Neuronal stem cell (in vitro differentiated cells): ENCODE results near the gene BSX.

Experiments used
- DNase-seq: peaks from one replicate; pipeline ENCODE4 v3.0.0-alpha.2; 2013; ENCODE audit warnings: low spot score
- H2AFZ ChIP-seq: one replicate; pipeline ENCODE4 v1.6.1; 2013; ENCODE audit warnings: mild to moderate bottlenecking, low read length, inconsistent platforms
- H2AK5ac ChIP-seq: 2 replicates; pipeline ENCODE4 v1.6.1; 2013; ENCODE audit warnings: low read depth, mild to moderate bottlenecking, inconsistent platforms, low read length, moderate library complexity, mixed read lengths
- H2BK120ac ChIP-seq: 2 replicates; pipeline ENCODE4 v1.6.1; 2013; ENCODE audit warnings: low read depth, mild to moderate bottlenecking, inconsistent platforms, low read length, moderate library complexity, mixed read lengths
- H2BK12ac ChIP-seq: one replicate; pipeline ENCODE4 v1.6.1; 2013; ENCODE audit warnings: low read length, inconsistent platforms
- H2BK15ac ChIP-seq: 2 replicates; pipeline ENCODE4 v1.6.1; 2013; ENCODE audit warnings: mild to moderate bottlenecking, low read length, inconsistent platforms, mixed read lengths
- H2BK5ac ChIP-seq: one replicate; pipeline ENCODE4 v1.6.1; 2013; ENCODE audit warnings: inconsistent platforms, mild to moderate bottlenecking, low read length, moderate library complexity
- H3K14ac ChIP-seq: one replicate; pipeline ENCODE4 v1.6.1; 2013; ENCODE audit warnings: low read length, inconsistent platforms
- H3K18ac ChIP-seq: 2 replicates; pipeline ENCODE4 v1.6.1; 2013; ENCODE audit warnings: low read length, inconsistent platforms
- H3K23ac ChIP-seq: 2 replicates; pipeline ENCODE4 v1.6.1; 2013; ENCODE audit warnings: low read depth, mild to moderate bottlenecking, mixed read lengths, low read length, inconsistent platforms; ENCODE audit not compliant: poor library complexity
- H3K27ac ChIP-seq: replicated peaks from 3 replicates; pipeline ENCODE4 v1.5.1; 2013; ENCODE audit warnings: low read length, inconsistent platforms
- H3K27me3 ChIP-seq, 3 experiments: 2 replicates each; pipeline ENCODE4 v1.6.1; 2013; ENCODE audit warnings: low read length in 3 of 3, mild to moderate bottlenecking in 2 of 3, inconsistent platforms in 1 of 3, low read depth in 1 of 3, mixed read lengths in 1 of 3, moderate library complexity in 1 of 3; ENCODE audit not compliant: control insufficient read depth in 3 of 3, insufficient read depth in 3 of 3
- H3K36me3 ChIP-seq, 2 donors: replicated peaks in 1 of 2; 2 replicates each; pipeline ENCODE4 v1.6.1; 2013; ENCODE audit warnings: low read length in 2 of 2; ENCODE audit not compliant: control insufficient read depth in 2 of 2, insufficient read depth in 2 of 2
- H3K4ac ChIP-seq: 2 replicates; pipeline ENCODE4 v1.6.1; 2013; ENCODE audit warnings: inconsistent platforms, mild to moderate bottlenecking, low read length, moderate library complexity
- H3K4me1 ChIP-seq, 2 donors: 1 replicate in 1 of 2; 2 replicates in 1 of 2; pipeline ENCODE4 v1.6.1; 2013; ENCODE audit warnings: low read length in 2 of 2, low read depth in 1 of 2; ENCODE audit not compliant: control insufficient read depth in 2 of 2, insufficient read depth in 1 of 2
- H3K4me2 ChIP-seq: one replicate; pipeline ENCODE4 v1.6.1; 2013; ENCODE audit warnings: mild to moderate bottlenecking, low read length, inconsistent platforms; ENCODE audit not compliant: insufficient read depth, poor library complexity, severe bottlenecking
- H3K4me3 ChIP-seq, 2 donors: 2 replicates each; pipeline ENCODE4 v1.5.1; 2013; ENCODE audit warnings: low read length in 2 of 2, mild to moderate bottlenecking in 2 of 2, inconsistent platforms in 1 of 2, moderate library complexity in 1 of 2
- H3K79me1 ChIP-seq: one replicate; pipeline ENCODE4 v1.6.1; 2013; ENCODE audit warnings: low read depth, mild to moderate bottlenecking, inconsistent platforms, low read length, moderate library complexity
- H3K9ac ChIP-seq: one replicate; pipeline ENCODE4 v1.6.1; 2013; ENCODE audit warnings: mild to moderate bottlenecking, low read depth, low read length, inconsistent platforms; ENCODE audit not compliant: poor library complexity
- H3K9me3 ChIP-seq, 2 donors: replicated peaks in 1 of 2; 2 replicates each; pipeline versions ENCODE3 to v1.6.1; 2013; ENCODE audit warnings: low read length in 2 of 2, mild to moderate bottlenecking in 2 of 2, inconsistent platforms in 1 of 2, low read depth in 1 of 2, mixed read lengths in 1 of 2, moderate library complexity in 1 of 2; ENCODE audit not compliant: control insufficient read depth in 2 of 2, insufficient read depth in 1 of 2
- H4K8ac ChIP-seq: one replicate; pipeline ENCODE4 v1.6.1; 2013; ENCODE audit warnings: low read depth, mild to moderate bottlenecking, inconsistent platforms, low read length, moderate library complexity
- H4K91ac ChIP-seq: one replicate; pipeline ENCODE4 v1.6.1; 2013; ENCODE audit warnings: low read length, low read depth, mild to moderate bottlenecking, inconsistent platforms; ENCODE audit not compliant: poor library complexity
- WGBS, 2 donors: extraction: QIAGEN DNeasy Blood & Tissue Kit; methylation state at CpG; one replicate each; pipeline ENCODE4 v1.1.7; 2013; ENCODE audit warnings: missing lambda C conversion rate in 2 of 2, mixed read lengths in 1 of 2; ENCODE audit not compliant: insufficient read length in 2 of 2, insufficient replicate concordance in 1 of 2; ENCODE audit errors: extremely low coverage in 2 of 2; 5-methylcytosine and 5-hydroxymethylcytosine counted together

The BSX gene

GRCh38 chr11:122977470-122978298 is 4.0 kb downstream of the BSX start:
- peaks cover 47 to 98% (median 82%) of the 10 kb centered on the region in 3 experiments for H3K27me3 ChIP-seq
- no peaks in the 10 kb centered on the region for H3K79me1 ChIP-seq
- no peaks in the 10 kb centered on the region for H3K9me3 ChIP-seq
- peak; percentile 44 for DNase-seq
- H4K91ac ChIP-seq, result no peak overlapping the region
- no peak overlapping the region for H2BK120ac ChIP-seq
- no peaks in the 10 kb centered on the region for H3K36me3 ChIP-seq
- peak overlapping the region; percentile 22 for H3K23ac ChIP-seq
- H2AFZ ChIP-seq, result peak overlapping the region; percentile 75
- no CpG with 5 or more reads among the region's 50 CpGs for WGBS, 2 donors
- no peak overlapping the region for H2BK5ac ChIP-seq
- no peak overlapping the region for H3K4ac ChIP-seq
- H3K4me1 ChIP-seq, result peaks cover 0 to 4% of the 10 kb centered on the region in 2 donors
- no peak overlapping the region for H2BK15ac ChIP-seq
- no peak overlapping the region for H4K8ac ChIP-seq
- no peak overlapping the region for H3K18ac ChIP-seq
- no peak overlapping the region for H2BK12ac ChIP-seq
- H2AK5ac ChIP-seq, result no peak overlapping the region
- peak overlapping the region; percentile 61 for H3K4me2 ChIP-seq
- H3K14ac ChIP-seq, result no peak overlapping the region
- no peak overlapping the region for H3K27ac ChIP-seq
- peak overlapping the region; percentile 7 for H3K9ac ChIP-seq
- H3K4me3 ChIP-seq, result peak overlapping the region in 1 of 2 donors; percentile 44

DNA sequence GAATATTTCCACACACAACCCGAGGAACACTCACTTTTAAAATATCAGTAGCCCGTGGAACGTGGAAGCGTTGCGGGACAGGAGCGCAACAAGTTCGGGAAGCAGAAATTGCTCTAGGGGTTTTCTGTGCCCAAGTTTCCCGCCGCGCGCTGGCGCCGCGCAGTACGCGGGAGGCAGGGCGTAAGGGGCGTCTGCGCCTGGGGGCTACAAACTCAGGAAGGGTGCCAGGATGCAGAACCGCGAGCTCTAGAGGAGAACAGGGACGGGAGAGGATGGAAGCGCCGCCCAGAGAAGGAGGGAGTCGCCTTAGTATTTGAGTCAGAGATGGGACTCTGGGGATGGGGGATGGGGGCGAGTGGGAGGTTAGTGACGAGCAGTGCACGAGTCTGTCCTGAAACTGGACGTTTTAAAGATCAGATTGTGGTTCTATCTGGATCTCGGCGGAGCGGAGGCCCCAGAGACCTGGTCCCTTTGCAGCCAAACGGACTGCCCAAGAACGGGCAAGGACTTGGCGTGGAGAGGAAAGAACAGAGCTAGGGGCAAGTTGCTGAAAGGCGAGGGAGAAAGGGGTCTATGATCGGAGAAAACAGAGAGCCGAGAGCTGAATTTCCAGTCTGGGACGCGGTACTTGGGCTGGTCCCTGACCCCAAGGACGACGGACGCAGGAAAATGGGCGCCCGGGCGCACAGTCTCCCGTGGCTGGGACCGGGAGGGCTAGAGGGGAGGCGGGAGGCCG is 4.7 kb downstream of the BSX start:
- H2BK12ac ChIP-seq, result no peak overlapping the region
- peak overlapping the region; percentile 16 for H3K18ac ChIP-seq
- peak; percentile 39 for DNase-seq
- H3K9me3 ChIP-seq, result no peaks in the 10 kb centered on the region
- no peak overlapping the region for H4K8ac ChIP-seq
- peaks cover 0 to 4% of the 10 kb centered on the region in 2 donors for H3K4me1 ChIP-seq
- H3K14ac ChIP-seq, result no peak overlapping the region
- H2BK5ac ChIP-seq, result no peak overlapping the region
- H3K4ac ChIP-seq, result no peak overlapping the region
- H3K36me3 ChIP-seq, result no peaks in the 10 kb centered on the region
- no peak overlapping the region for H3K27ac ChIP-seq
- peak overlapping the region in 1 of 2 donors; percentile 44 for H3K4me3 ChIP-seq
- peak overlapping the region; percentile 52 for H3K9ac ChIP-seq
- H2AFZ ChIP-seq, result peak overlapping the region; percentile 75
- H3K23ac ChIP-seq, result peak overlapping the region; percentile 22
- H3K79me1 ChIP-seq, result no peaks in the 10 kb centered on the region
- peak overlapping the region; percentile 61 for H3K4me2 ChIP-seq
- no peak overlapping the region for H2BK120ac ChIP-seq
- H2BK15ac ChIP-seq, result no peak overlapping the region
- no CpG with 5 or more reads among the region's 50 CpGs for WGBS, 2 donors
- H3K27me3 ChIP-seq, result peaks cover 47 to 94% (median 78%) of the 10 kb centered on the region in 3 experiments
- no peak overlapping the region for H4K91ac ChIP-seq
- H2AK5ac ChIP-seq, result no peak overlapping the region

- Histone ChIP-seq H2AK5ac (no peak overlapping the region), H3K4ac (no peak overlapping the region), H3K79me1 (no peaks in the 10 kb centered on the region), H3K4me1 (peaks cover 0 to 3% of the 10 kb centered on the region in 2 donors), H3K9me3 (no peaks in the 10 kb centered on the region), H4K8ac (no peak overlapping the region), H3K18ac (no peak overlapping the region), H3K27ac (no peak overlapping the region), H3K4me3 (no peak overlapping the region), H3K9ac (no peak overlapping the region), H2AFZ (peak overlapping the region; percentile 75), H3K23ac (no peak overlapping the region), H3K27me3 (peaks cover 44 to 89% (median 73%) of the 10 kb centered on the region in 3 experiments), H3K36me3 (no peaks in the 10 kb centered on the region), H3K4me2 (no peak overlapping the region), H4K91ac (no peak overlapping the region), H2BK12ac (no peak overlapping the region), H2BK120ac (no peak overlapping the region), H2BK5ac (no peak overlapping the region), H2BK15ac (no peak overlapping the region), H3K14ac (no peak overlapping the region)
- no peak for DNase-seq
- WGBS, 2 donors, result no CpG with 5 or more reads among the region's 21 CpGs
Measured at GRCh38 chr11:122976061-122976733, 5.4 kb downstream of the BSX start.
